ENCODE results near the gene SLC9B2.

SLC9B2 gene

DNA sequence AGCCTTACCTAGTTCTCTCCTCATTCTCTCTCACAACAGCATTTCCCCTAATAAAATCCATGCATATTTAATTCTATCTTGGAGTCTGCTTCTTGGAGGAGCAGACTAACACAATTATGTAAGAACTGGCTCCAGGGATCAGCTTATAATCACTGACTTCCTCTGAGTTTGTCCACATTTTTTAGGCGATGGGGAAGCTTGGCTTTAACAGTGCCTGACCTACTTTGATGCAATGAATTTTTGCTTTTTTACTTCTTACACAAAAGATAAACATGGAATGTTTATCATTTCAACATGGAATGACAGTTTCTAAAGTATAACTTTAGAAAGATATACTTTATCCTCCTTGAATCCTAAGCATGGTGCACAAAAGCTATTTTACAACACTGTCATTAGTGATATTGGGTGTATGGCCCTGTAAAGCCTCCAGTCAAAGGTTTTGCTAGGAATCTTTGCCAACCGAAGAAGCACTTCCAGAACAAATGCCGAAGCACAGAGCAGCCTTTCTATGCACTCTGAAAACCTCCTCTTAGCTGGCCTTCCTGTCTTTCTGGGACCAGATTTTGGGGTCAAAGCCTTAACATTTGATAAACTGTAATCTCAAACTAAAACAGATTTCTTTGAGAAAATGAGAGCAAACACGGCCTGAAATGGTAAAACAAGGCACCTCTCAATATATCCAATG, 22.3 kb upstream of the SLC9B2 start:
- no peaks in the 10 kb centered on the region for H3K27me3 ChIP-seq (ENCODE audit: low read depth, low read length)
- H3K9me3 ChIP-seq (ENCODE audit: control insufficient read depth in 1 of 2, low read length in 2 of 2) = no peaks in the 10 kb centered on the region
- peak overlapping the region; percentile 62 to 69 for H3K4me3 ChIP-seq (ENCODE audit: low read depth in 1 of 2, low read length in 2 of 2)
- H3K4me1 ChIP-seq (ENCODE audit: control insufficient read depth in 1 of 2, insufficient read depth in 2 of 2, low read length in 2 of 2) = peaks cover 9 to 10% of the 10 kb centered on the region in 2 donors
- H3K27ac ChIP-seq (ENCODE audit: low read length) = peak overlapping the region; percentile 86
- peaks cover 0 to 5% of the 10 kb centered on the region in 2 donors for H3K36me3 ChIP-seq (ENCODE audit: control insufficient read depth in 1 of 2, insufficient read depth in 2 of 2, low read length in 2 of 2)

DNA sequence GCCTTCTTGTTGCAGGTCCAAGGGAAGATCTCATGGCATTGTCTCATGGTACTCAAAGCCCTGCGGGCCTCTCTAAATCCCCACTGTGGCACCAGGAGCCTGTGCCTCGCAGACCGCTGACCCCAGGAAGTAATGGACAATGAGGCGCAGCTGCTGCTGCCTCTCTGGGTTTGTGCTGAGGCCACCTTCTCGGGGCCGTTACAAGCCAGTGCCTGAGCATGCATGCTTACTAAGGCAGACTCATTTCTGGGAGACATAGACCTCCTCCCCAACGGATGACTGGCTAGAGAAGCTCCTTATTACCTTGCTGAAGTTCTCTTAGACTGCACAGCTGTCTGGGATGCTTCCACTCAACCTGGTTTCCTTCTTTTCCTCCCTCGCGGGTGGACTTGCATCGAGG, 21.8 kb upstream of the SLC9B2 start:
- H3K36me3 ChIP-seq (ENCODE audit: control insufficient read depth in 1 of 2, insufficient read depth in 2 of 2, low read length in 2 of 2) = peaks cover 0 to 5% of the 10 kb centered on the region in 2 donors
- peak overlapping the region; percentile 86 for H3K27ac ChIP-seq (ENCODE audit: low read length)
- no peaks in the 10 kb centered on the region for H3K9me3 ChIP-seq (ENCODE audit: control insufficient read depth in 1 of 2, low read length in 2 of 2)
- no peaks in the 10 kb centered on the region for H3K27me3 ChIP-seq (ENCODE audit: low read depth, low read length)
- peaks cover 9 to 10% of the 10 kb centered on the region in 2 donors for H3K4me1 ChIP-seq (ENCODE audit: control insufficient read depth in 1 of 2, insufficient read depth in 2 of 2, low read length in 2 of 2)
- peak overlapping the region; percentile 62 to 69 for H3K4me3 ChIP-seq (ENCODE audit: low read depth in 1 of 2, low read length in 2 of 2)

DNA sequence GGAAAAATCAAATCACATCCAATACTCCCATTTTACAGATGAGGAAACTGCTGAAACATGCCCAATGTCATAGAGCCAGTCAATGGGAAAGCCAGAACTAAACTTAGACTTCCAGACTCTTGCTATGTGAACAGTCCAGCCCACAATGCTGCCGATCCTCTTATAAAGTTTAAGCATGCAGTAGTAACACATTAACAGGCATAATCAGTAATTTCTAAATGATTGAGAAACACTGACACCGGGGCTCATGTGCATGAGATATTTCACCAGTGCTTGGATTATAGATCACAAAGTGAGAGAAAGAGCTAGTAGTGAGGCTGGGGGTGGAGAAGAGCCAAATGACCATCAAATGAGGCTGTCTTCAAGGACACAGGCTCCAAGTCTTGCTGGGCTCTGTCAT, 20.6 kb upstream of the SLC9B2 start:
- no peak overlapping the region for H3K27ac ChIP-seq (ENCODE audit: low read length)

DNA sequence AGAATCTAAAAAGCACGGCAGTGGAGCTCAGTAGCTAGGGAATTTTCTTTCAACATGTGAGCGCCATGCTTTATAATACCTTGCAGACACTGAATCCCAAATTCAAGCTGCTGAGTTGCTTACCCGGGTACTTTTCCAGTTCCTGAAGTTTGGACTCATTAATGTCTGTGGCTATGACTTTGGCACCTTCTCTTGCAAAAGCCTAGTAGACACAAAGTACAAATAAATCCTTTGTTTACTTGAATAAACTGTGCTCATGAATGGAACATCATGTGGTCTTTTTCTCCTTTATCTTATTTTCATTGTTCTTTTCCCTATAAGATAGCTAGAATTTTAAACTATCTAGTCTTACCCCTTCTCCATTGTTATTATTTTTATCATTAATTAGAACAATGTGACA, 18.5 kb upstream of the SLC9B2 start:
- peaks cover 9 to 14% of the 10 kb centered on the region in 2 donors for H3K36me3 ChIP-seq (ENCODE audit: control insufficient read depth in 1 of 2, insufficient read depth in 2 of 2, low read length in 2 of 2)
- no peak overlapping the region for H3K4me3 ChIP-seq (ENCODE audit: low read depth in 1 of 2, low read length in 2 of 2)
- H3K4me1 ChIP-seq (ENCODE audit: control insufficient read depth in 1 of 2, insufficient read depth in 2 of 2, low read length in 2 of 2) = peaks cover 9 to 24% of the 10 kb centered on the region in 2 donors
- H3K9me3 ChIP-seq (ENCODE audit: control insufficient read depth in 1 of 2, low read length in 2 of 2) = no peaks in the 10 kb centered on the region
- no peaks in the 10 kb centered on the region for H3K27me3 ChIP-seq (ENCODE audit: low read depth, low read length)
- no peak overlapping the region for H3K27ac ChIP-seq (ENCODE audit: low read length)

More for the DNA sequence above, 20.6 kb upstream of the SLC9B2 start:
- Histone ChIP-seq H3K9me3 (ENCODE audit: control insufficient read depth in 1 of 2, low read length in 2 of 2) (no peaks in the 10 kb centered on the region), H3K36me3 (ENCODE audit: control insufficient read depth in 1 of 2, insufficient read depth in 2 of 2, low read length in 2 of 2) (peaks cover 0 to 5% of the 10 kb centered on the region in 2 donors), H3K4me1 (ENCODE audit: control insufficient read depth in 1 of 2, insufficient read depth in 2 of 2, low read length in 2 of 2) (peaks cover 9 to 19% of the 10 kb centered on the region in 2 donors), H3K4me3 (ENCODE audit: low read depth in 1 of 2, low read length in 2 of 2) (no peak overlapping the region), H3K27me3 (ENCODE audit: low read depth, low read length) (no peaks in the 10 kb centered on the region)

DNA sequence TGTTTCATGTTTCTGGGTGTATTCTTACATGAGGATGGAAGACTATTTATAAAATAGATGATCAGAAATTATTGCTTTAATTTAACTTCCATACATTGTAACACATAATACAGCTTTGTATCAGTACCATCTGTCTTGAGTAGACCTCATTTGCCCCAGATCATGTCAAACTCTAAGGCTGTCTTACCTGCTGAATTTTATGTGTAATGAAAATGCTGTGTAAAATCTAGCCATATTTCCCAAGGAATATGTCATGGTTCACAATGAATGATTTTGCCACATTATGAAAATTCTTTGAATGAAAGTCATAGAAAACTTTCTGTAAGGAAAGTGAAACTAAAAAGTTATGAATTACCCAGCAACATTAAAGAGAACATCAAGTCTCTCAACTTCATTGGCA, 15.7 kb upstream of the SLC9B2 start:
- H3K4me3 ChIP-seq (ENCODE audit: low read depth in 1 of 2, low read length in 2 of 2) = no peak overlapping the region
- H3K9me3 ChIP-seq (ENCODE audit: control insufficient read depth in 1 of 2, low read length in 2 of 2) = no peaks in the 10 kb centered on the region
- H3K4me1 ChIP-seq (ENCODE audit: control insufficient read depth in 1 of 2, insufficient read depth in 2 of 2, low read length in 2 of 2) = peaks cover 0 to 14% of the 10 kb centered on the region in 2 donors
- peaks cover 30 to 34% of the 10 kb centered on the region in 2 donors for H3K36me3 ChIP-seq (ENCODE audit: control insufficient read depth in 1 of 2, insufficient read depth in 2 of 2, low read length in 2 of 2)
- no peaks in the 10 kb centered on the region for H3K27me3 ChIP-seq (ENCODE audit: low read depth, low read length)
- H3K27ac ChIP-seq (ENCODE audit: low read length) = no peak overlapping the region

DNA sequence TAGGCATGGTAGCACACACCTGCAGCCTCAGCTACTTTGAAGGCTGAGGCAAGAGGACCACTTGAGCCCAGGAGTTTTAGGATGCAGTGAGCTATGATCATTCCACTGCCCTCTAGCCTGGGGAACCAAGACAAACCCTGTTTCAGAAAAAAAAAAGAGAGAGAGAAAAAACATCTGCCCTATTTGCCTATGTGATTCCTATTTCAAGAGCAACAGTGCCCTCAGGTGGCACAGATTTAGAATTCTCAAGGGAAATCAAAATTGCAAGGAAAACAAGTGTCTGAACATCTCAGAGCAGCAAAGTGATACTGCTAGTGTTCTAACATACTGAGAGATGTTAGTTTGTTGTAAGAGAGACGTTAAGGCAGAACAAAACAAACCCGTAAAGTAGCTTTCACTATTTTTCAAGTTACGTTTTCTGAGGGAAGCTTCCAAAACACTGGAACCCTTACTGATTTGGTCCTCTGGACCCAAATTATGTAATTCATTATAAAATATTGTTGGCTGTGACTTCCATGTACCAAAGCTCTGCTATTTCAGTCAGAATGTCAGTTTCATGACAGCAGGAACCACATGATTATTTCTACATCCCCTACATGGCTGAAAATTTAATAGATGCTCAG, 15.2 kb upstream of the SLC9B2 start:
- H3K27me3 ChIP-seq (ENCODE audit: low read depth, low read length) = no peaks in the 10 kb centered on the region
- peaks cover 0 to 14% of the 10 kb centered on the region in 2 donors for H3K4me1 ChIP-seq (ENCODE audit: control insufficient read depth in 1 of 2, insufficient read depth in 2 of 2, low read length in 2 of 2)
- no peaks in the 10 kb centered on the region for H3K9me3 ChIP-seq (ENCODE audit: control insufficient read depth in 1 of 2, low read length in 2 of 2)
- H3K4me3 ChIP-seq (ENCODE audit: low read depth in 1 of 2, low read length in 2 of 2) = no peak overlapping the region
- H3K27ac ChIP-seq (ENCODE audit: low read length) = no peak overlapping the region
- H3K36me3 ChIP-seq (ENCODE audit: control insufficient read depth in 1 of 2, insufficient read depth in 2 of 2, low read length in 2 of 2) = peaks cover 35 to 40% of the 10 kb centered on the region in 2 donors

DNA sequence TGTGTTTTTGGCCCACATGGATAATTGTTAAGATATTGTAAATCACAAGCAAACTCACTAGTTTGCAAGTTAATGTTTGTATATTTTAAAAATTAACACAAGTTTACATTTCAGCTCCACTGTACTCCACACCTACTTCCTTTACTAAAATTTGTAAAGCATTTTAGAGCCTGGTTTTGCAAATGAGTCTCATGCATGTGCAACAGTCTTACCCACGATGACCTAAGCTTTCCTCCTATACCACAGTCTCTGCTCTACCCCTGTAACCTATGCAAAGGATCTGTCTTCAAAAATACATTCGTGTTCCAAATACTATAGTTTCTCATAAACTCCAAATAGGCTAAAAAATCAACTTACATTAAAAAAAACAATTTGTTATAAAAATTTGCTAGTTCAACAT, 12.9 kb upstream of the SLC9B2 start:
- Histone ChIP-seq H3K4me3 (ENCODE audit: low read depth in 1 of 2, low read length in 2 of 2) (no peak overlapping the region), H3K9me3 (ENCODE audit: control insufficient read depth in 1 of 2, low read length in 2 of 2) (no peaks in the 10 kb centered on the region), H3K27ac (ENCODE audit: low read length) (no peak overlapping the region), H3K36me3 (ENCODE audit: control insufficient read depth in 1 of 2, insufficient read depth in 2 of 2, low read length in 2 of 2) (peaks cover 52 to 53% of the 10 kb centered on the region in 2 donors), H3K27me3 (ENCODE audit: low read depth, low read length) (no peaks in the 10 kb centered on the region), H3K4me1 (ENCODE audit: control insufficient read depth in 1 of 2, insufficient read depth in 2 of 2, low read length in 2 of 2) (peaks cover 0 to 14% of the 10 kb centered on the region in 2 donors)

DNA sequence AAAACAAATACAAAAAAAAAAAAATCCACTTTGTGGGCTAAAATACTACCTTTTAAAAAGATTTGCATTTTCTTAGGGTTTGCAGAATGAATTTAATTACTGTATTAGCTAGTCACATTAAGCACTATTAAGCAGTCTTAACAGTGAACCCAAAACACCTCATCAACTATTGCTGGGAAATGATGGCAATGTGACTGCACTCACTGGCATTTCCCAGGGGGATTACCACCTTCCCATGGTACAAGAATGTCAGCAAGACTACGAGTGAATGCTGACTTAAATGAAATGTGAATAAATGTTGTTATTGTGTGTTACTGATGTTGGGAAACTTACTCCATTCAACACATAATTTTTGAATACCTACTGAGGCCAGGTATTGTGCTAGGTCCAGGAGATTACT, 10.0 kb upstream of the SLC9B2 start:
- Histone ChIP-seq H3K4me3 (ENCODE audit: low read depth in 1 of 2, low read length in 2 of 2) (no peak overlapping the region), H3K27ac (ENCODE audit: low read length) (no peak overlapping the region), H3K4me1 (ENCODE audit: control insufficient read depth in 1 of 2, insufficient read depth in 2 of 2, low read length in 2 of 2) (no peaks in the 10 kb centered on the region), H3K27me3 (ENCODE audit: low read depth, low read length) (no peaks in the 10 kb centered on the region), H3K36me3 (ENCODE audit: control insufficient read depth in 1 of 2, insufficient read depth in 2 of 2, low read length in 2 of 2) (peaks cover 52 to 58% of the 10 kb centered on the region in 2 donors), H3K9me3 (ENCODE audit: control insufficient read depth in 1 of 2, low read length in 2 of 2) (no peaks in the 10 kb centered on the region)

DNA sequence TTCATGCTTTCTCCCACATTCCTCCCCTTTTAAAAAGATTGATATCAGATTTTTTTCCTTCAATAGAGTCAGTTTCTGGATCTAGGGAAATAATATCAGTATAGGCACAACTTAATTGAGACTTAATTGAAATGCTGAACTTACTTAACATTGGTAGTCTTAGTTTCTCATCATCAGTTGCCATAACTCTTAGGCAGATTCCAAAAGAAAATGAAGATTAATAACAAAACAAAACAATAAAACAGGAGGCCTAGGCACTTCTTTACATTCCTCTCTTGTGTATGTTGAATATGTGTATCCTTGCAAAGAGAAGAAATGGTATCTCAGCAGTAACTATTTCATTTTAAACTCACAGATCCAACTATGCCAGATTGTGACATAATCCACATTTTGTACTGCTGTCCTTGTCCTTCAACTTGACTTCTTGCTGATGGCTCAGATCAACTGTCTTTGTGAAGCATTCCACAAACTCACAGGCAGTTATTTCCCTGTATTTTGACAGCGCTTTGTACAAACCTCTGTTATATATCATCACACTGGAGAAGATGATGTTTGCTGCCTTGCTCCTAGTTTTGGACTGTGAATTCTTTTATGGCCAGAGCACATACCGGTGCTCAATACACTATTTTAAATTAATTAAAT, 9.1 kb upstream of the SLC9B2 start:
- H3K9me3 ChIP-seq (ENCODE audit: control insufficient read depth in 1 of 2, low read length in 2 of 2) = no peaks in the 10 kb centered on the region
- no peak overlapping the region for H3K4me3 ChIP-seq (ENCODE audit: low read depth in 1 of 2, low read length in 2 of 2)
- no peaks in the 10 kb centered on the region for H3K4me1 ChIP-seq (ENCODE audit: control insufficient read depth in 1 of 2, insufficient read depth in 2 of 2, low read length in 2 of 2)
- peaks cover 51 to 58% of the 10 kb centered on the region in 2 donors for H3K36me3 ChIP-seq (ENCODE audit: control insufficient read depth in 1 of 2, insufficient read depth in 2 of 2, low read length in 2 of 2)
- no peaks in the 10 kb centered on the region for H3K27me3 ChIP-seq (ENCODE audit: low read depth, low read length)
- H3K27ac ChIP-seq (ENCODE audit: low read length) = no peak overlapping the region

DNA sequence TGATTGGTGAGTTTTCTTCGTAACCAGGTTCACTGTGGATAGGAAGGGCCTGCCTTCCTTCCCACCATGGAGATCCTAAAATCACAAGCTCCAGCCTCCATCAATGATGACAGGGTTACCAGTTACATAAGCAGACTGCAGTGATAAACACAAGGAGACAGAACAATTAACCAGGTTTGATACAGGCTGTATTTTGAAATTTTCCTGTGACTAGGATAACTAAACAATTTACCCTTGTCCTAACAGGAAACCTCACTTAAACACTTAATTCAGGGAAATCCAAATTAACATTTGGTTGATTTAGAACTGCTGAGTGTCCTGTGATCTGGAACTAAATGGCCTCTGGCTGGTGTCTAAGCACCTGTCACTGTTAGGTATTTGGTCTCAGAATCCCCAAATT, 3.1 kb upstream of the SLC9B2 start:
- Histone ChIP-seq H3K27ac (ENCODE audit: low read length) (no peak overlapping the region), H3K4me1 (ENCODE audit: control insufficient read depth in 1 of 2, insufficient read depth in 2 of 2, low read length in 2 of 2) (peaks cover 0 to 9% of the 10 kb centered on the region in 2 donors), H3K4me3 (ENCODE audit: low read depth in 1 of 2, low read length in 2 of 2) (no peak overlapping the region), H3K9me3 (ENCODE audit: control insufficient read depth in 1 of 2, low read length in 2 of 2) (no peaks in the 10 kb centered on the region), H3K27me3 (ENCODE audit: low read depth, low read length) (no peaks in the 10 kb centered on the region), H3K36me3 (ENCODE audit: control insufficient read depth in 1 of 2, insufficient read depth in 2 of 2, low read length in 2 of 2) (peaks cover 11% of the 10 kb centered on the region in 2 donors)

DNA sequence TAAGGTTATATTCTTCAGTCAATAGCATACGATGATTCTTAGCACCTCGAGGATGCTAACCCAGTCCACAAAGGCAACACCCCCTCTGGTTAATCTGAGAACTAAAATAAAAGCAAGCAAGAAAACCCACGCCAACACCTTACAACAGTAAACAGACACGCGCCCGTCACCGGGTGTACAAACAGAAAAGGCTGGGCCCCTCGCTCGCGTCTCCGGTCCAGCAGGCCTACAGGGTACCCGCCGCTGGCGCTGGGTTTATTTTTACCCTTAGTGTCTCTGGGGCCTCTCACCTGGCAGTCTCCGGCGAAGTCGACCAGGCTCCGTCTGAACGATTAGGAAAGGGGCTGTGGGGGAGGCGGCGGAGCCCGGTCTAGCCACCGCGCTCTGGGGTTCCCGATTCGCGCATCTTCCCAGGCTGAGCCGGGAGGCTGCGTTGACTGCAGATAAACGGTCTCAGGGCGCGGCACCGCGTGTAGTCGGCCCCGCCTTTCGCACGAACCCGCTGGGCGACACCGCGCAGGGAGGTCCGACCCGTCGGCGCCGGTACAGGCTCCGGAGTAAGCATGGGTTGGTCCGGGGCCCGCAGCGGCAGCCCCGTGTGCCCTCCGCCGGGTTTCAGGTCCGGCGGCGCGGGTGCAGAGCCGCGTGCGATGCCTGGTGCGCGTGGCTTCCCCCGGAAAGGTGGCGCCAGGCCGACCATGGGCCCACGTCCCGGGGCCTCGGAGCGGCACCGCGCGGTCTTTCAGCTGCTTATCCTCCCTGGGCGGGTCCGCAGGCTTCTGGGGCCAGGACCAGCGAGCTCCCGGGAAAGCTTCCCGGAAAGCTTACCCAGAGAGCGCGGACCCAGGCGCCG, 441 bp downstream of the SLC9B2 start:
- H3K4me3 ChIP-seq (ENCODE audit: low read depth in 1 of 2, low read length in 2 of 2) = peak overlapping the region; percentile 72 to 84
- no peaks in the 10 kb centered on the region for H3K27me3 ChIP-seq (ENCODE audit: low read depth, low read length)
- H3K4me1 ChIP-seq (ENCODE audit: control insufficient read depth in 1 of 2, insufficient read depth in 2 of 2, low read length in 2 of 2) = peaks cover 0 to 9% of the 10 kb centered on the region in 2 donors
- H3K9me3 ChIP-seq (ENCODE audit: control insufficient read depth in 1 of 2, low read length in 2 of 2) = no peaks in the 10 kb centered on the region
- H3K36me3 ChIP-seq (ENCODE audit: control insufficient read depth in 1 of 2, insufficient read depth in 2 of 2, low read length in 2 of 2) = peaks cover 5 to 11% of the 10 kb centered on the region in 2 donors
- peak overlapping the region; percentile 91 for H3K27ac ChIP-seq (ENCODE audit: low read length)
